Spleen (tissue), 11 donors: ENCODE data around the gene WDCP. TPM values are rescaled to one million over a fixed set of nuclear protein-coding genes. Genes with fewer than 3 reads are reported as not detected.
"Not testable (repeated sequence)": the region's sequence is repeated elsewhere in the genome, so short reads cannot be mapped to it uniquely, and the experiment has no call there.

Experiments used
- DNase-seq: peaks from one replicate; pipeline ENCODE4 v3.0.0-alpha.2; 2020
- H3K27ac ChIP-seq, 8 donors: fragments of 200-600 bp; sonication (generic) in 7 of 8; 1 replicate in 4 of 8; 2 replicates in 4 of 8; pipeline versions ENCODE4 v1.5.0 to v1.8.0; 2016 to 2021; ENCODE audit warnings: inconsistent platforms in 4 of 8, mild to moderate bottlenecking in 4 of 8, moderate library complexity in 1 of 8
- H3K27me3 ChIP-seq, 7 donors: fragments of 200-600 bp; sonication (generic) in 6 of 7; replicated peaks in 1 of 7; 1 replicate in 4 of 7; 2 replicates in 3 of 7; pipeline versions ENCODE4 v1.5.0 to v1.8.0; 2016 to 2021; ENCODE audit warnings: inconsistent platforms in 3 of 7, mild to moderate bottlenecking in 1 of 7
- H3K36me3 ChIP-seq, 6 donors: fragments of 200-600 bp; sonication (generic) in 5 of 6; 1 replicate in 4 of 6; 2 replicates in 2 of 6; pipeline versions ENCODE4 v1.5.0 to v1.8.0; 2016 to 2021; ENCODE audit warnings: inconsistent platforms in 2 of 6
- H3K4me1 ChIP-seq, 6 donors: fragments of 200-600 bp; sonication (generic) in 5 of 6; 1 replicate in 3 of 6; 2 replicates in 3 of 6; pipeline versions ENCODE4 v1.5.0 to v1.8.0; 2016 to 2021; ENCODE audit warnings: inconsistent platforms in 3 of 6
- H3K4me3 ChIP-seq, 8 donors: fragments of 200-600 bp; sonication (generic) in 7 of 8; 1 replicate in 4 of 8; 2 replicates in 4 of 8; pipeline versions ENCODE4 v1.5.0 to v1.8.0; 2016 to 2021; ENCODE audit warnings: inconsistent platforms in 4 of 8, mild to moderate bottlenecking in 4 of 8, moderate library complexity in 2 of 8
- H3K9me3 ChIP-seq, 8 donors: fragments of 200-600 bp; sonication (generic) in 7 of 8; 1 replicate in 4 of 8; 2 replicates in 4 of 8; pipeline versions ENCODE4 v1.5.0 to v1.8.0; 2016 to 2021; ENCODE audit warnings: inconsistent platforms in 4 of 8
- CTCF ChIP-seq, 11 experiments: fragments of 200-600 bp in 7 of 11; fragments of 450-650 bp in 4 of 11; sonication (generic) in 4 of 11; IDR thresholded peaks in 8 of 11; conservative IDR thresholded peaks in 3 of 11; 1 replicate in 7 of 11; 2 replicates in 4 of 11; pipeline versions ENCODE4 v1.4.0 to v1.8.0; 2016 to 2021; ENCODE audit warnings: antibody characterized with exemption in 11 of 11, inconsistent platforms in 4 of 11, mild to moderate bottlenecking in 1 of 11
- POLR2A ChIP-seq, 3 donors: fragments of 450-650 bp; IDR thresholded peaks; one replicate each; pipeline ENCODE4 v1.5.1; 2017; ENCODE audit warnings: antibody characterized with exemption in 3 of 3, mild to moderate bottlenecking in 1 of 3
- POLR2AphosphoS5 ChIP-seq, 3 donors: sonication (generic); formaldehyde crosslinking; IDR thresholded peaks; one replicate each; pipeline ENCODE4 v1.5.1; 2017; ENCODE audit warnings: antibody characterized with exemption in 3 of 3
- WGBS, 5 donors: extraction: QIAGEN DNeasy Blood & Tissue Kit in 3 of 5; methylation state at CpG; one replicate each; pipeline versions ENCODE4 v1.1.5 to v1.1.7; 2013 to 2018; 5-methylcytosine and 5-hydroxymethylcytosine counted together
- intact Hi-C: fragments of 100-400 bp; cut with DNase I; formaldehyde crosslinking; loops from one replicate; pipeline ENCODE4 v1.15.0; 2023; ENCODE audit warnings: low total_unique reads
- polyA plus RNA-seq, 3 donors: library from polyadenylated mRNA; stranded (reverse); fragments of 200-250 nt; gene quantifications; one replicate each; pipeline ENCODE4 v1.2.1, GENCODE V29; 2013
- total RNA-seq, 7 donors: library from RNA; depleted of rRNA in 3 of 7; stranded (reverse); fragments of >200 nt in 3 of 7; fragmentation: NEBNext Ultra II Directional in 4 of 7; extraction: Animal tissue kit (Norgen Biotek cat#: 25700) in 4 of 7; gene quantifications; one replicate each; pipeline versions ENCODE4 v1.1.0 to v1.2.1, GENCODE V29; 2016 to 2021
- donor health status: healthy with polysubstance abuse.
- donor health status: DM: no; HTN: no; CAD: no; lungs with moderate emphysema.
- donor health status: DM: no; HTN: no; CAD: no.
- donor health status: Bipolar disorder and iron deficiency.
- donor health status: healthy.
- donor health status: DM: no; HTN: no; CAD: no.
- donor health status: DM: yes; HTN: yes; CAD: no.

Gene WDCP
- total and polyA plus RNA-seq, 10 donors, result 2.9 to 13.1 (median 9.0) TPM

- intact Hi-C loops, result no loop called here
- no peaks in the 10 kb centered on the region for H3K9me3 ChIP-seq
- no peak overlapping the region for H3K27ac ChIP-seq
- no peak for DNase-seq
- WGBS, 5 donors, result 79 to 92% (median 86%) methylated on average over 7 to 9 of the region's 9 CpGs
- TF ChIP-seq POLR2A (IDR thresholded peaks at IDR 0.05), result no peak
- no peak for TF ChIP-seq CTCF (IDR thresholded peaks at IDR 0.05 in 8 of 11, conservative IDR thresholded peaks at IDR 0.05 in 3 of 11)
- no peak for TF ChIP-seq POLR2AphosphoS5 (IDR thresholded peaks at IDR 0.05)
- H3K36me3 ChIP-seq, result no peaks in the 10 kb centered on the region
- peaks cover 0 to 5% (median under 1%) of the 10 kb centered on the region in 7 donors for H3K27me3 ChIP-seq
- no peaks in the 10 kb centered on the region for H3K4me1 ChIP-seq
- no peak overlapping the region for H3K4me3 ChIP-seq
These were observed 30.8 kb downstream of the WDCP start for GRCh38 chr2:24016376-24016761.

- Histone ChIP-seq H3K36me3 (no peaks in the 10 kb centered on the region), H3K4me3 (no peak overlapping the region), H3K9me3 (no peaks in the 10 kb centered on the region), H3K27ac (no peak overlapping the region), H3K27me3 (peaks cover 0 to 11% (median 6%) of the 10 kb centered on the region in 7 donors), H3K4me1 (peaks cover 0 to 3% (median under 1%) of the 10 kb centered on the region in 6 donors)
- WGBS, 5 donors, result 85 to 93% (median 88%) methylated on average over 7 to 11 of the region's 11 CpGs
- intact Hi-C loops, result no loop called here
- DNase-seq, result no peak
- TF ChIP-seq POLR2A (IDR thresholded peaks at IDR 0.05) (no peak), CTCF (IDR thresholded peaks at IDR 0.05 in 8 of 11, conservative IDR thresholded peaks at IDR 0.05 in 3 of 11) (no peak), POLR2AphosphoS5 (IDR thresholded peaks at IDR 0.05) (no peak)
These were observed 31.4 kb downstream of the WDCP start for GRCh38 chr2:24015562-24016375.

GRCh38 chr2:24014902-24015301 is 32.3 kb downstream of the WDCP start:
- 79 to 94% (median 87%) methylated on average over 6 of the region's 6 CpGs for WGBS, 5 donors
- intact Hi-C loops, DNase-seq: not testable (repeated sequence)

GRCh38 chr2:24012521-24013188 is 34.5 kb downstream of the WDCP start:
- H3K27ac ChIP-seq, result no peak overlapping the region
- peaks cover 3 to 19% (median 13%) of the 10 kb centered on the region in 6 donors for H3K4me1 ChIP-seq
- intact Hi-C loops, result no loop called here
- no peaks in the 10 kb centered on the region for H3K9me3 ChIP-seq
- peaks cover 0 to 35% (median 22%) of the 10 kb centered on the region in 7 donors for H3K27me3 ChIP-seq
- no peak for DNase-seq
- TF ChIP-seq CTCF (IDR thresholded peaks at IDR 0.05 in 8 of 11, conservative IDR thresholded peaks at IDR 0.05 in 3 of 11) (no peak), POLR2AphosphoS5 (IDR thresholded peaks at IDR 0.05) (no peak), POLR2A (IDR thresholded peaks at IDR 0.05) (no peak)
- no peak overlapping the region for H3K4me3 ChIP-seq
- no peaks in the 10 kb centered on the region for H3K36me3 ChIP-seq
- 58 to 77% (median 71%) methylated on average over 9 of the region's 9 CpGs for WGBS, 5 donors

More at GRCh38 chr2:24014902-24015301, 32.3 kb downstream of the WDCP start:
- not testable (repeated sequence) for H3K36me3 ChIP-seq, H3K27ac ChIP-seq, H3K4me3 ChIP-seq, H3K9me3 ChIP-seq
- Histone ChIP-seq H3K4me1 (peaks cover 3 to 12% (median 7%) of the 10 kb centered on the region in 6 donors), H3K27me3 (peaks cover 0 to 20% (median 15%) of the 10 kb centered on the region in 7 donors)
